Right lobe of liver (tissue), 6 donors: ENCODE measurements around the gene GNG14. TPM values are rescaled to one million over a fixed set of nuclear protein-coding genes. Genes with fewer than 3 reads are reported as not detected.
A peak's percentile ranks its signal among the peaks of the same experiment; 100 is the strongest.

Experiments used
- ATAC-seq, 4 donors: fragments of 200-7000 bp; cut with Tn5 transposase; one replicate each; pipeline ENCODE4 v1.9.1; 2020; ENCODE audit warnings: mild to moderate bottlenecking in 4 of 4, moderate library complexity in 4 of 4
- DNase-seq, 3 donors: peaks; one replicate each; pipeline ENCODE4 v3.0.0-alpha.2; 2020
- H3K27ac ChIP-seq, 3 donors: fragments of 200-600 bp; one replicate each; pipeline ENCODE4 v1.8.0; 2022
- H3K27me3 ChIP-seq, 2 donors: fragments of 200-600 bp; one replicate each; pipeline ENCODE4 v1.8.0; 2022
- H3K36me3 ChIP-seq, 4 donors: fragments of 200-600 bp; sonication (generic) in 1 of 4; one replicate each; pipeline versions ENCODE4 v1.5.1 to v1.8.0; 2017 to 2022; ENCODE audit warnings: control low read depth in 1 of 4
- H3K4me1 ChIP-seq, 4 donors: fragments of 200-600 bp; sonication (generic) in 1 of 4; one replicate each; pipeline versions ENCODE4 v1.5.1 to v1.8.0; 2017 to 2022; ENCODE audit warnings: control low read depth in 1 of 4
- H3K4me3 ChIP-seq, 3 donors: fragments of 200-600 bp; one replicate each; pipeline ENCODE4 v1.8.0; 2022
- H3K9me3 ChIP-seq, 4 donors: fragments of 200-600 bp; sonication (generic) in 1 of 4; one replicate each; pipeline versions ENCODE4 v1.5.1 to v1.8.0; 2017 to 2022; ENCODE audit warnings: control low read depth in 1 of 4
- POLR2A ChIP-seq: fragments of 450-650 bp; IDR thresholded peaks from one replicate; pipeline ENCODE4 v1.6.1; 2017; ENCODE audit warnings: antibody characterized with exemption, mild to moderate bottlenecking
- WGBS: methylation state at CpG from one replicate; pipeline ENCODE4 v1.1.6; 2018; ENCODE audit warnings: low coverage, low lambda C conversion rate; ENCODE audit not compliant: insufficient coverage; ENCODE audit errors: missing lambda C conversion rate; 5-methylcytosine and 5-hydroxymethylcytosine counted together
- intact Hi-C, 2 donors: fragments of 100-400 bp; cut with DNase I; formaldehyde crosslinking; loops; one replicate each; pipeline versions ENCODE4 v1.11.2 to v1.14.1; 2022
- small RNA-seq, 2 experiments: library from RNA; depleted of rRNA; stranded (forward); fragments of <200 nt; gene quantifications; one replicate each; pipeline ENCODE3, GENCODE V24; 2016
- total RNA-seq, 6 experiments: library from RNA; depleted of rRNA in 2 of 6; stranded (reverse); fragments of >200 nt in 2 of 6; fragmentation: NEBNext Ultra II Directional in 3 of 6; extraction: Animal tissue kit (Norgen Biotek cat#: 25700) in 3 of 6; gene quantifications; one replicate each; pipeline versions ENCODE4 v1.1.0 to v1.2.4, GENCODE V29; 2016 to 2023
- TF ChIP-seq, protein P1 (sequence below), 4 donors: fragments of 200-600 bp in 3 of 4; fragments of 450-650 bp in 1 of 4; IDR thresholded peaks; one replicate each; pipeline versions ENCODE4 v1.5.1 to v1.8.0; 2016 to 2022; ENCODE audit warnings: antibody characterized with exemption in 4 of 4, mild to moderate bottlenecking in 2 of 4
- donor health status: DM: no; HTN: yes; CAD: no.
- donor health status: DM: no; HTN: no; CAD: no.
- donor health status: DM: no; HTN: no; CAD: no.
- donor health status: DM: no; HTN: yes; CAD: no.
- donor health status: DM: no; HTN: yes; CAD: no.

Gene GNG14
- total RNA-seq, 6 experiments from 2014 or later = not detected

DNA sequence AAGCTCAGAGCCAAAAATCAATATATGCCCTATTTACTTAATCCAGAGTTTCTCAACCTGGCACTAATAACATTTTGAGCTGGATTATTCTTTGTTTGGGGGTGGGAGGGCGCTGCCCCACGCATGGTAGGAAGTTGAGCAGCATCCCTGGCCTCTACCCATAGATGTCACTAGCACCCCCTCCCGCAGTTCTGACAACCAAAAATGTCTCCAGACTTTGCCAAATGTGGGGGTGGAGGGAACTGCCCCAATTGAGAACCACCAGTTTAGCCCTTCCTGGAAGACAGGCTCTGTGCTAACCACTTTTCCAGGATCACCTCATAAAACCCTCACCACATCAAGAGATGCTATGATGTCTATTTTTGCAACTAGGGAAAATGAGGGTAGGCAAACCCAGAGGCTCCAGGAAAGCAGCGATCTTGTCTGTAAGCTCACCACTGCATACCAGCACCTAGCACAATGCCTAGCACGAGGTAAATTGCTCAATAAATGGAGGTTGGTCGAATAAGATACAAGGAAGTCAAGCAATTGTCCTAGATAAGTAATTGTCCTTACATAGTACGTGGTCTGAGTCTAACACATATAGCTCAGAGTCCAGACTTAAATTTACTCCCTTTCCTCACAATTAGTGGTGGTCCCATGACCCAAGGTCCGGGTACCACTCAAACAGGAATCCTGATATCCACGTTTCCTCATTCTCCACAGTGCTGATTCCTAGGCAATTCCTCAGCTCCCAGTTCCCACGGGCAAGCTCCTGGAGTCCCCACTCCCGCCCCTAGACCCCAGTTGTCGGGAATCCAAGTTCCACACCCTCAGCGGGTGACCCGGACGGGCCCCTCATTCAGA, 45.8 kb downstream of the GNG14 start:
- TF ChIP-seq POLR2A = peak; percentile 28
- TF ChIP-seq, protein P1, sequence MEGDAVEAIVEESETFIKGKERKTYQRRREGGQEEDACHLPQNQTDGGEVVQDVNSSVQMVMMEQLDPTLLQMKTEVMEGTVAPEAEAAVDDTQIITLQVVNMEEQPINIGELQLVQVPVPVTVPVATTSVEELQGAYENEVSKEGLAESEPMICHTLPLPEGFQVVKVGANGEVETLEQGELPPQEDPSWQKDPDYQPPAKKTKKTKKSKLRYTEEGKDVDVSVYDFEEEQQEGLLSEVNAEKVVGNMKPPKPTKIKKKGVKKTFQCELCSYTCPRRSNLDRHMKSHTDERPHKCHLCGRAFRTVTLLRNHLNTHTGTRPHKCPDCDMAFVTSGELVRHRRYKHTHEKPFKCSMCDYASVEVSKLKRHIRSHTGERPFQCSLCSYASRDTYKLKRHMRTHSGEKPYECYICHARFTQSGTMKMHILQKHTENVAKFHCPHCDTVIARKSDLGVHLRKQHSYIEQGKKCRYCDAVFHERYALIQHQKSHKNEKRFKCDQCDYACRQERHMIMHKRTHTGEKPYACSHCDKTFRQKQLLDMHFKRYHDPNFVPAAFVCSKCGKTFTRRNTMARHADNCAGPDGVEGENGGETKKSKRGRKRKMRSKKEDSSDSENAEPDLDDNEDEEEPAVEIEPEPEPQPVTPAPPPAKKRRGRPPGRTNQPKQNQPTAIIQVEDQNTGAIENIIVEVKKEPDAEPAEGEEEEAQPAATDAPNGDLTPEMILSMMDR (IDR thresholded peaks at IDR 0.05) = peak; percentile 29 to 45 (median 40)
- Histone ChIP-seq H3K27me3 (no peaks in the 10 kb centered on the region), H3K9me3 (no peaks in the 10 kb centered on the region), H3K4me3 (peak overlapping the region; percentile 84 to 99 (median 86)), H3K4me1 (peaks cover 0 to 45% (median 15%) of the 10 kb centered on the region in 4 donors), H3K36me3 (peaks cover 0 to 26% (median 17%) of the 10 kb centered on the region in 4 donors), H3K27ac (peak overlapping the region; percentile 86 to 96 (median 94))
- intact Hi-C loops = no loop called here
- DNase-seq (peak; percentile 70 to 84 (median 79)), ATAC-seq (peak; percentile 34 to 52 (median 46))
- 0% methylated on average over 15 of the region's 15 CpGs for WGBS

DNA sequence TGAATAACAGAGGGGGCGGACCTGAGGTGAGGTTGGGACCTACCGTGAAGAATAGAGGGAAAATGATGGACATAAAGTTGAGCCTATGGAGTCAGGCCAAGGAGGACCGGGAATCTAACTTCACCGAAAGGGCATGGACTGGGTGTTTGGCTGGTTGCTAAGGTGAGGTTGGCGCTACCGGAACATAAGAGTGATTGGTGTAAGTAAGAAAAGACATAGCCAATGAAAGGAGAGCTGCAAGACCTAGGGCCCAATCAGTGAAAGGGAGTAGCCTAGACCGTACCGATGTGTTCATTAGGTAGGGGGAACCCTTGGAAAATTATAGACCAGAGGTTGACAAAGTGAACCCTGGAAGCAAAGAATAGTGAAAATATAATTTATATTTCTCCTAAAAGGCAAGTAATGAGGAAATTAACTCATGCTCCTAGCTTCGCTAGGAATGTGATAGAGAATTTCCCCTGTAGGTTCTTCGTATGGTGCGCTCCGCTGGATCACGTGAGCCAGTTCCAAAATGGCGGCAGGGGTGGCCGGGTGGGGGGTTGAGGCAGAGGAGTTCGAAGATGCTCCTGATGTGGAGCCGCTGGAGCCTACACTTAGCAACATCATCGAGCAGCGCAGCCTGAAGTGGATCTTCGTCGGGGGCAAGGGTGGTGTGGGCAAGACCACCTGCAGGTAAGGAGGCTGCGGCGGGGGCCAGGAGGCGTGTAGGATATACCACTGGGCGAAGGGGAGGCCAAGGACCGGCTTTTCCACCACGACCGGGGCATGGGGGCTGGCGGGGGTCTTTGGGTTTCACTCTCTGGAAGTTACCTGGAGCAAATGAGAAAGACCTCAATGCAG, 49.4 kb downstream of the GNG14 start, which contains the start of gene GET3:
Gene GET3 (plus strand): TSS at position 503 of the 840 bp plus-strand sequence. CDS start 9 bp downstream, at position 512.
- ATAC-seq = peak; percentile 74 to 88 (median 81)
- peak; percentile 80 to 96 (median 86) for DNase-seq

DNA sequence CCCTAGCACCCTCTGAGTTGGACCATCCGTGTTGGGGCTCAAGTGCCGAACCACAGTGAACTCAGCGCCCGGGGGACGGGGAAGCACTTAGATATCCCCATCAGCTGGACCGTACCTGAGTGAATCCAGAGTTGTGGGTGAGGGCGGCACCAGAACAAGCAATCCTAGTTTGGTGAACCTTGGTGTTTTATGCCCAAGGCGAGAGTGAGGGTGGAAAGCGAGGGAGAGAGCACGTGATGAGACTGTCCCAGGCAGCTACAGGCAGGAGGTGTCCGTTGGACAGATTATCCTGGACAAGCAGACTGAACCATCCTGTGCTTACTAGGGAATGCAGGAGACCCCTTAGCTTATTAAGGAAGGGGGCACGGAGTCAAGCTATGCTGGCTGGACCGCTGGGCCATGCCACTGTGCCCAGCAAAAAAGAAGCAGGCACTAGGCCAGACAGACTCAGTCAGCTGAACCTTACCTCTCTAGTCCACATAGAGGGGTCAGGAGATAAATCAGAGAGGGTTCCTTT, 50.1 kb downstream of the GNG14 start:
- intact Hi-C loops = no loop called here
- Histone ChIP-seq H3K9me3 (no peaks in the 10 kb centered on the region), H3K36me3 (peaks cover 0 to 18% (median 0%) of the 10 kb centered on the region in 4 donors), H3K4me1 (peaks cover 0 to 21% (median 1%) of the 10 kb centered on the region in 4 donors), H3K27ac (peak overlapping the region in 2 of 3 donors; percentile 85 to 88), H3K4me3 (peak overlapping the region; percentile 69 to 84 (median 81)), H3K27me3 (no peaks in the 10 kb centered on the region)
- no peak for DNase-seq
- no peak for ATAC-seq
- WGBS = 5% methylated on average over 9 of the region's 13 CpGs
- TF ChIP-seq, protein P1 (IDR thresholded peaks at IDR 0.05) = no peak
- TF ChIP-seq POLR2A = no peak

More for the DNA sequence above, 49.4 kb downstream of the GNG14 start, which contains the start of gene GET3:
- TF ChIP-seq, protein P1 (IDR thresholded peaks at IDR 0.05) = no peak
- TF ChIP-seq POLR2A = no peak
- Histone ChIP-seq H3K27me3 (no peaks in the 10 kb centered on the region), H3K4me1 (peaks cover 0 to 28% (median 6%) of the 10 kb centered on the region in 4 donors), H3K4me3 (peak within 1 kb of the TSS; percentile 69 to 84 (median 81)), H3K27ac (peak within 1 kb of the TSS; percentile 79 to 88 (median 85)), H3K36me3 (peaks cover 0 to 18% (median 0%) of the 10 kb centered on the region in 4 donors), H3K9me3 (no peaks in the 10 kb centered on the region)
- intact Hi-C loops = no loop called here
- 0% methylated on average over 25 of the region's 29 CpGs for WGBS

Small RNA genes within 50 kb of the gene (small RNA-seq; reads per million reads assigned to genes)
- gene SNORD41 = 61.5 to 81.9 reads per million in 2 experiments

Other genes with a start within 250 kb of the GNG14 start
- 1 to 10 TPM in 5 of 6 experiments, under 1 TPM in 1; 1.00 to 3.1 (median 2.8) TPM for gene ZNF443, start 247.0 kb upstream of the GNG14 start, total RNA-seq
- under 1 TPM in 5 of 6 experiments, not detected in 1; 0.22 to 0.97 (median 0.49) TPM for gene ZNF709, start 203.2 kb upstream of the GNG14 start, total RNA-seq
- 1 to 10 TPM; 3.1 to 8.1 (median 5.3) TPM for gene ZNF564, start 136.5 kb upstream of the GNG14 start, total RNA-seq
- gene ZNF490, start 77.2 kb upstream of the GNG14 start, total RNA-seq = 1 to 10 TPM; 3.6 to 7.0 (median 4.3) TPM
- gene ZNF791, start 77.1 kb upstream of the GNG14 start, total RNA-seq = 10 to 100 TPM in 1 of 6 experiments, 1 to 10 TPM in 5; 5.5 to 10.7 (median 7.8) TPM
- gene MAN2B1, start 21.3 kb upstream of the GNG14 start, total RNA-seq = 10 to 100 TPM; 32.7 to 76.5 (median 53.6) TPM
- 1 to 10 TPM; 2.5 to 6.2 (median 4.2) TPM for gene WDR83, start 21.2 kb upstream of the GNG14 start, total RNA-seq
- 10 to 100 TPM; 29.5 to 60.5 (median 45.8) TPM for gene DHPS, start 6.1 kb upstream of the GNG14 start, total RNA-seq
- 1 to 10 TPM; 1.6 to 4.9 (median 2.6) TPM for gene FBXW9, start 8.6 kb downstream of the GNG14 start, total RNA-seq
- 10 to 100 TPM; 14.8 to 28.7 (median 19.6) TPM for gene TNPO2, start 35.9 kb downstream of the GNG14 start, total RNA-seq
- 100 to 1,000 TPM in 4 of 6 experiments, 10 to 100 TPM in 2; 69.8 to 244 (median 106) TPM for gene TRIR, start 46.7 kb downstream of the GNG14 start, total RNA-seq
- 10 to 100 TPM; 22.3 to 35.8 (median 25.8) TPM for gene GET3, start 49.5 kb downstream of the GNG14 start, total RNA-seq
- gene BEST2, start 63.8 kb downstream of the GNG14 start, total RNA-seq = not detected
- gene HOOK2, start 87.6 kb downstream of the GNG14 start, total RNA-seq = 10 to 100 TPM; 16.6 to 34.5 (median 17.6) TPM
- 100 to 1,000 TPM in 2 of 6 experiments, 10 to 100 TPM in 4; 10.2 to 378 (median 66.0) TPM for gene JUNB, start 103.5 kb downstream of the GNG14 start, total RNA-seq
- 100 to 1,000 TPM; 164 to 466 (median 202) TPM for gene PRDX2, start 113.8 kb downstream of the GNG14 start, total RNA-seq
- gene THSD8, start 114.1 kb downstream of the GNG14 start, total RNA-seq = 1 to 10 TPM in 3 of 6 experiments, under 1 TPM in 2, not detected in 1; 0.62 to 2.0 (median 1.2) TPM
- gene RNASEH2A, start 118.6 kb downstream of the GNG14 start, total RNA-seq = 1 to 10 TPM; 2.1 to 7.1 (median 3.7) TPM
- gene RTBDN, start 146.6 kb downstream of the GNG14 start, total RNA-seq = not detected
- under 1 TPM in 4 of 6 experiments, not detected in 2; 0.06 to 0.49 (median 0.34) TPM for gene MAST1, start 150.5 kb downstream of the GNG14 start, total RNA-seq
- 10 to 100 TPM; 18.2 to 36.3 (median 26.8) TPM for gene DNASE2, start 193.5 kb downstream of the GNG14 start, total RNA-seq
- gene KLF1, start 199.2 kb downstream of the GNG14 start, total RNA-seq = 1 to 10 TPM in 1 of 6 experiments, under 1 TPM in 2, not detected in 3; 0.32 to 1.7 (median 0.44) TPM
- 100 to 1,000 TPM in 1 of 6 experiments, 10 to 100 TPM in 5; 42.2 to 119 (median 59.5) TPM for gene GCDH, start 203.2 kb downstream of the GNG14 start, total RNA-seq
- under 1 TPM in 1 of 6 experiments, not detected in 5; 0.18 TPM for gene SYCE2, start 231.3 kb downstream of the GNG14 start, total RNA-seq
- 10 to 100 TPM; 22.9 to 46.2 (median 29.0) TPM for gene FARSA, start 245.7 kb downstream of the GNG14 start, total RNA-seq